SK-N-SH treated with all-trans-retinoic acid at 6 μM for 48 hours (cell line): ENCODE measurements around the gene SDK2.
A peak's percentile ranks its signal among the peaks of the same experiment; 100 is the strongest.

Experiments used
- ATAC-seq: fragments of 200-7000 bp; cut with Tn5 transposase; 3 replicates; pipeline ENCODE4 v1.9.1; 2020; ENCODE audit warnings: mild to moderate bottlenecking, moderate library complexity
- ARNTL ChIP-seq: fragments of 450-650 bp; formaldehyde crosslinking; IDR thresholded peaks from 2 replicates; pipeline ENCODE4 v1.5.0; 2020; ENCODE audit warnings: low read depth, mild to moderate bottlenecking, moderate library complexity, borderline replicate concordance
- BACH2 ChIP-seq: fragments of 250-450 bp; sonication (Bioruptor Pico); IDR thresholded peaks from 2 replicates; pipeline ENCODE4 v1.9.0; 2021; ENCODE audit warnings: mild to moderate bottlenecking, borderline replicate concordance
- CSDC2 ChIP-seq: fragments of 250-450 bp; sonication (Bioruptor Pico); IDR thresholded peaks from 2 replicates; pipeline ENCODE4 v1.5.0; 2020; ENCODE audit warnings: mild to moderate bottlenecking, moderate library complexity
- ESRRG ChIP-seq: fragments of 250-450 bp; sonication (Bioruptor Pico); IDR thresholded peaks from 2 replicates; pipeline ENCODE4 v1.6.1; 2021; ENCODE audit warnings: mild to moderate bottlenecking
- ISL1 ChIP-seq: fragments of 250-450 bp; sonication (Bioruptor Pico); IDR thresholded peaks from 2 replicates; pipeline ENCODE4 v2.1.2; 2022; ENCODE audit warnings: mild to moderate bottlenecking, moderate library complexity
- OSR1 ChIP-seq: fragments of 250-450 bp; sonication (Bioruptor Pico); IDR thresholded peaks from 2 replicates; pipeline ENCODE4 v1.8.0; 2022; ENCODE audit warnings: moderate library complexity, mild to moderate bottlenecking, inconsistent platforms
- PPARA ChIP-seq: fragments of 250-450 bp; sonication (Bioruptor Pico); IDR thresholded peaks from 2 replicates; pipeline ENCODE4 v1.5.0; 2020; ENCODE audit warnings: mild to moderate bottlenecking, borderline replicate concordance
- RARB ChIP-seq: fragments of 250-450 bp; sonication (Bioruptor Pico); IDR thresholded peaks from 2 replicates; pipeline ENCODE4 v1.8.0; 2021; ENCODE audit warnings: mild to moderate bottlenecking, moderate library complexity
- SNAI2 ChIP-seq: fragments of 250-450 bp; sonication (Bioruptor Pico); IDR thresholded peaks from 2 replicates; pipeline ENCODE4 v1.5.0; 2020; ENCODE audit warnings: mild to moderate bottlenecking, moderate library complexity
- TCF4 ChIP-seq: fragments of 250-450 bp; sonication (Bioruptor Pico); IDR thresholded peaks from 2 replicates; pipeline ENCODE4 v1.8.0; 2021; ENCODE audit warnings: mild to moderate bottlenecking, moderate library complexity, borderline replicate concordance
- TOX ChIP-seq: fragments of 250-450 bp; sonication (Bioruptor Pico); IDR thresholded peaks from 2 replicates; pipeline ENCODE4 v1.8.0; 2021; ENCODE audit warnings: mild to moderate bottlenecking, moderate library complexity, borderline replicate concordance
- ZFP3 ChIP-seq: fragments of 250-450 bp; sonication (Bioruptor Pico); IDR thresholded peaks from 2 replicates; pipeline ENCODE4 v1.5.0; 2020; ENCODE audit warnings: mild to moderate bottlenecking, moderate library complexity
- ZFP30 ChIP-seq: fragments of 450-650 bp; formaldehyde crosslinking; IDR thresholded peaks from 2 replicates; pipeline ENCODE4 v1.5.0; 2022; ENCODE audit warnings: mild to moderate bottlenecking, moderate library complexity
- ZNF70 ChIP-seq: fragments of 450-650 bp; formaldehyde crosslinking; IDR thresholded peaks from 2 replicates; pipeline ENCODE4 v1.5.0; 2020; ENCODE audit warnings: mild to moderate bottlenecking, moderate library complexity
- ZNF8 ChIP-seq: fragments of 450-650 bp; formaldehyde crosslinking; IDR thresholded peaks from 2 replicates; pipeline ENCODE4 v1.5.0; 2020; ENCODE audit warnings: mild to moderate bottlenecking, moderate library complexity
- TF ChIP-seq, protein P1 (sequence below): fragments of 250-450 bp; sonication (Bioruptor Pico); IDR thresholded peaks from 2 replicates; pipeline ENCODE4 v1.5.0; 2020; ENCODE audit warnings: mild to moderate bottlenecking, moderate library complexity
- TF ChIP-seq, protein P2 (sequence below): fragments of 250-450 bp; sonication (Bioruptor Pico); IDR thresholded peaks from 2 replicates; pipeline ENCODE4 v1.5.1; 2020; ENCODE audit warnings: low read depth, mild to moderate bottlenecking, moderate library complexity
- TF ChIP-seq, protein P3 (sequence below): fragments of 250-450 bp; sonication (Bioruptor Pico); IDR thresholded peaks from 2 replicates; pipeline ENCODE4 v1.8.0; 2020; ENCODE audit warnings: mild to moderate bottlenecking, moderate library complexity, borderline replicate concordance
- TF ChIP-seq, protein P4 (sequence below): fragments of 250-450 bp; sonication (Bioruptor Pico); IDR thresholded peaks from 2 replicates; pipeline ENCODE4 v1.8.0; 2021; ENCODE audit warnings: low read depth, mild to moderate bottlenecking, moderate library complexity, borderline replicate concordance

SDK2 gene

DNA sequence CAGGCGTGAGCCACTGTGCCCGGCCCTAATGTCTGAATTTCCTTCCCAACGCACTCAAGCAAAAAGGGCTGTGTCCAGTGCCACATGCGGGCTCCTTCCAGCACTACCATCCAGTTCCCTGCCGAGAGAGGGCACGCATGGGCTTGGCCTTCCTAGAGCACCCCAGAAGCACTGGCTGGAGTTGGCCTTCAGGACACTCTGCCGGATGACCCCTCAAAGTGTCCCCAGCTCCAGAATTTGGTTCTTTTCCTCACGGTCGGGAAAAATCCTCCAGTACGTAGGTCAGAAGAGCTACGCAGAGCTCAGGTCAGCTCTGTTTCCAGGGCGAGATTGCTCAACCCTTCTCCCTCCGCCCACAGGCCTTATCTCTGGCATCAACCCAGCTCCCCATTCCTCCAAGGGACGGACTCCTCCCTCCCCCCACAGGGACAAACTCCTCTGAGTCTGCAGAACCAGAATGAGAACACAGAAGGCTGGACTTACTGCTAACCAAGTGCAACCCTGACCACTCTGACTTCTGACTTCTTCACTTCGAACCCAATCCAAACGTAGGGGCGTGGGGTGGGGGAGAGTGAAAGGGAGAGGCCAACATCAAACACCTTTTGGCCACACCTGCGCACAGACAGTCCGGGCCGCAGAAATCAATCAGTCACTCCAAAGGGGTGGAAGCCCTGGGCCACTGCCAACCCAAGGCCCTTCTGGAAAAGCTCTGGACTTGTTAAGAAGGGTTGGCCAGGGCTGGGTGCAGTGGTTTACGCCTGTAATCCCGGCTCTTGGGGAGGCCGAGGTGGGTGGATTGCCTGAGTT is 336.0 kb downstream of the SDK2 start (continued):
- TF ChIP-seq, protein P1, sequence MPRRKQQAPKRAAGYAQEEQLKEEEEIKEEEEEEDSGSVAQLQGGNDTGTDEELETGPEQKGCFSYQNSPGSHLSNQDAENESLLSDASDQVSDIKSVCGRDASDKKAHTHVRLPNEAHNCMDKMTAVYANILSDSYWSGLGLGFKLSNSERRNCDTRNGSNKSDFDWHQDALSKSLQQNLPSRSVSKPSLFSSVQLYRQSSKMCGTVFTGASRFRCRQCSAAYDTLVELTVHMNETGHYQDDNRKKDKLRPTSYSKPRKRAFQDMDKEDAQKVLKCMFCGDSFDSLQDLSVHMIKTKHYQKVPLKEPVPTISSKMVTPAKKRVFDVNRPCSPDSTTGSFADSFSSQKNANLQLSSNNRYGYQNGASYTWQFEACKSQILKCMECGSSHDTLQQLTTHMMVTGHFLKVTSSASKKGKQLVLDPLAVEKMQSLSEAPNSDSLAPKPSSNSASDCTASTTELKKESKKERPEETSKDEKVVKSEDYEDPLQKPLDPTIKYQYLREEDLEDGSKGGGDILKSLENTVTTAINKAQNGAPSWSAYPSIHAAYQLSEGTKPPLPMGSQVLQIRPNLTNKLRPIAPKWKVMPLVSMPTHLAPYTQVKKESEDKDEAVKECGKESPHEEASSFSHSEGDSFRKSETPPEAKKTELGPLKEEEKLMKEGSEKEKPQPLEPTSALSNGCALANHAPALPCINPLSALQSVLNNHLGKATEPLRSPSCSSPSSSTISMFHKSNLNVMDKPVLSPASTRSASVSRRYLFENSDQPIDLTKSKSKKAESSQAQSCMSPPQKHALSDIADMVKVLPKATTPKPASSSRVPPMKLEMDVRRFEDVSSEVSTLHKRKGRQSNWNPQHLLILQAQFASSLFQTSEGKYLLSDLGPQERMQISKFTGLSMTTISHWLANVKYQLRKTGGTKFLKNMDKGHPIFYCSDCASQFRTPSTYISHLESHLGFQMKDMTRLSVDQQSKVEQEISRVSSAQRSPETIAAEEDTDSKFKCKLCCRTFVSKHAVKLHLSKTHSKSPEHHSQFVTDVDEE = peak; percentile 18; the same call in 1 of the 2 replicates
- TF ChIP-seq ZFP3 (CRISPR knock-in tag) (peak; percentile 89; the same call in 1 of the 2 replicates), PPARA (CRISPR knock-in tag) (no peak), BACH2 (no peak), TCF4 (CRISPR knock-in tag) (no peak), ESRRG (CRISPR knock-in tag) (no peak), ZFP30 (no peak), ZNF70 (no peak), SNAI2 (CRISPR knock-in tag) (0 out of 2 replicates have a peak, but pooled peaks have one; percentile 9), CSDC2 (CRISPR knock-in tag) (no peak)
- TF ChIP-seq, protein P2, sequence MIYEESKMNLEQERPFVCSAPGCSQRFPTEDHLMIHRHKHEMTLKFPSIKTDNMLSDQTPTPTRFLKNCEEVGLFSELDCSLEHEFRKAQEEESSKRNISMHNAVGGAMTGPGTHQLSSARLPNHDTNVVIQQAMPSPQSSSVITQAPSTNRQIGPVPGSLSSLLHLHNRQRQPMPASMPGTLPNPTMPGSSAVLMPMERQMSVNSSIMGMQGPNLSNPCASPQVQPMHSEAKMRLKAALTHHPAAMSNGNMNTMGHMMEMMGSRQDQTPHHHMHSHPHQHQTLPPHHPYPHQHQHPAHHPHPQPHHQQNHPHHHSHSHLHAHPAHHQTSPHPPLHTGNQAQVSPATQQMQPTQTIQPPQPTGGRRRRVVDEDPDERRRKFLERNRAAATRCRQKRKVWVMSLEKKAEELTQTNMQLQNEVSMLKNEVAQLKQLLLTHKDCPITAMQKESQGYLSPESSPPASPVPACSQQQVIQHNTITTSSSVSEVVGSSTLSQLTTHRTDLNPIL (CRISPR knock-in tag) = no peak

DNA sequence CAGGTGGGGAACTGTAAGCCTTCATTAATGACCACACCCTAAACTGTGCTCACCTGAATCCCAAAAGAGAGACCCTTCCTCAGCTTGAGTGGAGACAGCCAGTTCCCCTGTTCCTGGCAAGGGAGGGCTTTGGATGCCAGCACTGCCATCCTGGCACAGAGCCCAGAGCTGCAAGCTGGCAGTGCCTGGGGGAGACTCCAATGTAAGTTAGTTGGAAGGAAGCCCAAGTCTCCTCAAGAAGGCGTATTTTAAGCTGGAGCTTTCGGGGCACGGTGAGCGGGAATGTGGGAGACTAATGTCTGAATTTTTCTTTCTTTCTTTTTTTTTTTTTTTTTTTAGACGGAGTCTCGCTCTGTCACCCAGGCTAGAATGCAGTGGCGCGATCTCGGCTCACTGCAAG is 337.1 kb downstream of the SDK2 start:
- no peak for ATAC-seq
- TF ChIP-seq TOX (no peak), ESRRG (CRISPR knock-in tag) (no peak), ZNF8 (CRISPR knock-in tag) (no peak), RARB (CRISPR knock-in tag) (no peak), ISL1 (CRISPR knock-in tag) (no peak), CSDC2 (CRISPR knock-in tag) (no peak), ZNF70 (no peak), BACH2 (no peak), ARNTL (CRISPR knock-in tag) (no peak), OSR1 (CRISPR knock-in tag) (no peak), ZFP30 (no peak)
- TF ChIP-seq, protein P3, sequence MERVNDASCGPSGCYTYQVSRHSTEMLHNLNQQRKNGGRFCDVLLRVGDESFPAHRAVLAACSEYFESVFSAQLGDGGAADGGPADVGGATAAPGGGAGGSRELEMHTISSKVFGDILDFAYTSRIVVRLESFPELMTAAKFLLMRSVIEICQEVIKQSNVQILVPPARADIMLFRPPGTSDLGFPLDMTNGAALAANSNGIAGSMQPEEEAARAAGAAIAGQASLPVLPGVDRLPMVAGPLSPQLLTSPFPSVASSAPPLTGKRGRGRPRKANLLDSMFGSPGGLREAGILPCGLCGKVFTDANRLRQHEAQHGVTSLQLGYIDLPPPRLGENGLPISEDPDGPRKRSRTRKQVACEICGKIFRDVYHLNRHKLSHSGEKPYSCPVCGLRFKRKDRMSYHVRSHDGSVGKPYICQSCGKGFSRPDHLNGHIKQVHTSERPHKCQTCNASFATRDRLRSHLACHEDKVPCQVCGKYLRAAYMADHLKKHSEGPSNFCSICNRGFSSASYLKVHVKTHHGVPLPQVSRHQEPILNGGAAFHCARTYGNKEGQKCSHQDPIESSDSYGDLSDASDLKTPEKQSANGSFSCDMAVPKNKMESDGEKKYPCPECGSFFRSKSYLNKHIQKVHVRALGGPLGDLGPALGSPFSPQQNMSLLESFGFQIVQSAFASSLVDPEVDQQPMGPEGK (CRISPR knock-in tag) = no peak
- TF ChIP-seq, protein P1 = no peak
- TF ChIP-seq, protein P2 (CRISPR knock-in tag) = no peak
- TF ChIP-seq, protein P4, sequence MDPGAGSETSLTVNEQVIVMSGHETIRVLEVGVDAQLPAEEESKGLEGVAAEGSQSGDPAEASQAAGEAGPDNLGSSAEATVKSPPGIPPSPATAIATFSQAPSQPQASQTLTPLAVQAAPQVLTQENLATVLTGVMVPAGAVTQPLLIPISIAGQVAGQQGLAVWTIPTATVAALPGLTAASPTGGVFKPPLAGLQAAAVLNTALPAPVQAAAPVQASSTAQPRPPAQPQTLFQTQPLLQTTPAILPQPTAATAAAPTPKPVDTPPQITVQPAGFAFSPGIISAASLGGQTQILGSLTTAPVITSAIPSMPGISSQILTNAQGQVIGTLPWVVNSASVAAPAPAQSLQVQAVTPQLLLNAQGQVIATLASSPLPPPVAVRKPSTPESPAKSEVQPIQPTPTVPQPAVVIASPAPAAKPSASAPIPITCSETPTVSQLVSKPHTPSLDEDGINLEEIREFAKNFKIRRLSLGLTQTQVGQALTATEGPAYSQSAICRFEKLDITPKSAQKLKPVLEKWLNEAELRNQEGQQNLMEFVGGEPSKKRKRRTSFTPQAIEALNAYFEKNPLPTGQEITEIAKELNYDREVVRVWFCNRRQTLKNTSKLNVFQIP (CRISPR knock-in tag) = no peak
